HG03378 (cell line): ENCODE measurements around the gene TEX29.

ENCODE experiments used
- ATAC-seq: cut with Tn5 transposase; IDR thresholded peaks from one replicate; pipeline ENCODE4 v1.9.1; 2021; ENCODE audit warnings: mild to moderate bottlenecking, moderate library complexity; ENCODE audit not compliant: unreplicated experiment

The TEX29 gene

DNA sequence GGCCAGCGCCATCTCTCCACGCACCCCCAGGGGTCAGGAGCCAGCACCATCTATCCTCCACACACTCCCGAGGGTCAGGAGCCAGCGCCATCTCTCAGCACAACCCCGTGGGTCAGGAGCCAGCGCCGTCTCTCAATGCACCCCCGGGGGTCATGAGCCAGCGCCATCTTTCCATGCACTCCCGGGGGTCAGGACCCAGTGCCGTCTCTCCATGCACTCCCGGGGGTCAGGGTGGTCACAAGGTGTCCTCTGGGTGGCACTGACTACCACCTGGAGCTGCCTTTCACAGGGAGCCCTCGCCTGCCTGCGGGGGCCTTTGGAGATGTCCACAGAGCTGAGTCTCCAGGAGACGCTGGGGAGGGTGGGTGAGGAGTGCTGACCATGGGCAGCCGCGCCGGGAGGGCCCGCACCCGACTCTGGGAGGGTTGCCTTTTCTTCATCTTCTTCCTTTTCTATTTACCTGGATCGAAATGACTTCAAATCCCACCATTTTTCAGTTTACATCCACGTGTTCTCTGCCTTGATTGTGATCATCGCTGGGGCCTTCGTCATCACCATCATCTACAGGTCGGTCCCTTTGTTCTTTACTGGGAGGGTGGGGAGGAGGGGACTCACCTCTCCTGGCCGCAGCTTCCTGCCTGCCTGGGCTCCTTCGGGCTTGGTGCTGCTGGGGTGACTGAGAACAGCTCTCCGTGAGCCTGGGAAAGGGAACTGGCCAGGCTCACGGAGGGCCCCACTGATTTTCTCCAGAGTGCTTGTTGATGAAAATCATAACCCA is 19.1 kb downstream of the TEX29 start:
- no peak for ATAC-seq

DNA sequence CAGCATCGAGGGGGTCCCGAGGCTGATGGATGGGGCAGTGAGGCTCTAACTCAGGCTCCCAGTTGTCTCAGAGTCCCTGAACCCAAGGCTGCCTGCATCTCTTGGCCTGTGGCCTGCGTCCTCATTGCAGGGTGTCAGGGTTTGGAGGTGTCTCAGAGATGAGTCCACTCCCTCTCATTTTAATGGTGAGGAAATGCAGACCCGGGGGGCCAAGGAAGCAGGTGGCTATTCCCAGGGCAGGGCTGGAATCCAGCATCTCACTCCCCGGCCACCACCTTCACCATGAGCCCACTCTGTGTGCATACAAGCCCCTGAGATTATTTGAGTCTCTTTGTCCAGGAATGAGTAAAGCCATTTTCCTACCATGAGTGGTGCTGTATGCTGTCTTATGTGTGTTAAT is 21.4 kb downstream of the TEX29 start:
- ATAC-seq: no peak

DNA sequence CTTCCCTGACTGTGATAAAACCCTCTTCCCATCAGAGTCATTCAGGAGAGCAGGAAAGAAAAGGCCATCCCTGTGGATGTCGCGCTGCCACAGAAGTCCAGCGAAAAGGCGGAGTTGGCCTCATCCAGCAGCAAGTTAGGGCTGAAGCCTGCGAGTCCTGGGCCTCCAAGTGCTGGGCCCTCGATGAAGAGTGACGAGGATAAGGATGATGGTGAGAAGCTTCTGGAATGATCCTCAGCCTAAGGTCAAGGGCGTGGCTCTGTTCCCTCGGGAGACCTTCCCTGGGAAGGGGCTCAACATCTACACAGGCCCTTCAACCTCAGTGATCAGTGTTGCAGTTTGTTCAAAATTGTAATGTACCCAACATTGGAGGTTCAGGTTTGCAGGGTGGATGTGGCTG is 22.3 kb downstream of the TEX29 start:
- no peak for ATAC-seq

DNA sequence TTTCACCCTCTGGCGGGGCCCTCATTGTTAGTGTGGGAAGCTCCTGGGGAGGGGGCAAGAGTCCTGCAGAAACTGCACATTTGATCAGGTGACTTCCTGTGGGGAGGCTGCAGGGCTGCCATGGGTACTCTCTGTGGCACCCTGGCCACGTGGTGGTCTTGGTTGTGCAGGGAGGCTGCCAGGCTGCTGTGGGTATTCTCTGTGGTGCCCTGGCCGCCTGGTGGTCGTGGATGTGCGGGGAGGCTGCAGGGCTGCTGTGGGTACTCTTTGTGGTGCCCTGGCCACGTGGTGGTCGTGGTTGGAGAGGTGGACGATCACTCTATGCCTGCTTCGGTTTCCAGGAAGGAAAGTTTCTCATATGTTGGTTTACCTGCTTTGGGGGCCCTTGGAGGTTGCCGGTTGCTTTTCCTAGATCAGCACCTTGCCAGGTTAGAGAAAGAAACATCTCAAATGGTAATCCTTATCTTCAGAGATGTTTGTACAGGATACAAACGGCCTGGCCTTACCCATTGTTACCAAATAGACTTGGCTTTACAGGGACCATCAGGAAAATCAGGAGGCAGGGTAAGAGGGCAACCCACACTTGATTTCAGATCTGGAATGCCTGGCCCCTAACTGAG is 22.9 kb downstream of the TEX29 start:
- ATAC-seq: no peak

DNA sequence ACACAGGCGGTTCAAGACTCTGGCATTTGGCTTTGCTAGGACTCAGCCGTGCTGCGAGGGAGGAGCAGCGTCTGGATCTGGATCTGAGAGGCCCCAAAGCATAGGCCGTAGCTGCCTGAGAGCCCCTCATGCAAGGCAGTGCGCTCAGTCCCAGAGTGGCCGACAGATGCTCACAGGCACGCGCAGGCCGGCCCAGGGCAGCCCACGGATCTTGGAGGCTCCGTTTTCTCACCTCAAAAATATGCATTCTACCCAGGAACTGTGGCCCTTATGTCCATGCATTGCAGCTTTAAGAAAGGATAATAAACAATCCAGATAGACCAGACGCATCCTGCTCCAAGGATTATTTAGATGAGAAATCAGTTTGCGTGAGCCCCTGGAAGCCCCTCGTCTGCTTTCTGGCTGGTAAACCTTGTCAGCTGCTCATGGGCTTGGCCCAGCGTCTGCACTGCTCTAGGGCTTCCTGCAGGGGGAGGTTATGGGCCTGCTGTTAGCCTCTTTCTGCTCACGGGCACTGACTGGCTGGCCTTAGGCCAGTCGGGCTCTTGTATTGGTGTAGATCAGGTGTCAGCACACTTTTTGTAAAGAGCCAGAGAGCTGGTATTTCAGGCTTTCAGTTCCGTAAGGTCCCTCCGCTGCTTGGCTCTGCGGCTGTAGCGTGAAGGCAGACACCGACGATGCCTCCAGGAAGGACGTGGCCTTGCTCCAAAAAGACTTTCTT is 24.2 kb downstream of the TEX29 start:
- no peak for ATAC-seq

DNA sequence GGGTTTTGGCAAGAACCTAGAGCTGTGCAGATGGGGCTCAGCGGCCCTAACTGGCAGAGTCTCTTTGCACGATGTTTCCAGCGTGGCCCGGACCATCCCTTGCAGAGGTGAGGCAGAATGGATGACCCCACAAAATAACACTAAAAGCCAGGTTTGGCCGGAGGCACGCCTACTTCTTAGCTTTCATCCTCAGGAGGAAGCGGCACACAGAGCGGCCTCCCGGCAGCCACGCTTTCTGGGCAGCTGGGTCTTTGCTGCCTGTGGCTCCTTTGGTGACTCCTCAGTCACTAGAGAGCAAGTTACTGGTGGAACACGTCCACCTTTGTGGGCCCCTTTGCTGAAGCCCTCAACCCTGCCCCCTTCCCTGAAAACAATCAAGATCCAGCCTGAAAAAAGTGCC is 25.2 kb downstream of the TEX29 start:
- ATAC-seq: no peak

DNA sequence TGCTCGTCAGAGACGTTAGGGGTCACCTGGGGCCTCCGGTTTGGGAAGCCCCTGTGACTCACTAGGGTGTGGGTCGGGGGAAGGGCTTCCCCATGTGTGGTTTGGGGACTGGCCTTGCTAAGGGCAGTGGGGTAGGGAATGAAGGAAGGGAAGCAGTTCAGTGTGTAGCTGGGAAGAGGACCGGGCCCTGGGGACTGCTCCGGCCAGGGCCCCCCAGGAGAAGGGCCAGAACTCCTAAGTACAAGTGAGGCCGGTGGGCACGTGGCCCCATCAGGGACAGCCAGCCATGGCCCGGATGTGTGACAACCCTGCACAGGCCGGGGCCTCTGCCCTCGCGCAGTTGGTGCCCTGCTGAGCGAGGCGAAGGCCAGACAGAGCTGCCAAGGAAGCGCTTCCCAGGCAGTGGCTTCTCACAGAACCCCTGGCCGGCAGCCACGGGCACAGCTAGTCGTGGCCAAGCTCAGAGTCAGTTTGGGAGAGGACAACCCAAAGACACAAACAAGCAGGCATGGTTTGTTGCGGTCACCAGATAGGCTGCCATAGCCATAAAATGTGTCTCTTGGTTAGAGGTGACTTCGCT is 25.7 kb downstream of the TEX29 start:
- no peak for ATAC-seq

DNA sequence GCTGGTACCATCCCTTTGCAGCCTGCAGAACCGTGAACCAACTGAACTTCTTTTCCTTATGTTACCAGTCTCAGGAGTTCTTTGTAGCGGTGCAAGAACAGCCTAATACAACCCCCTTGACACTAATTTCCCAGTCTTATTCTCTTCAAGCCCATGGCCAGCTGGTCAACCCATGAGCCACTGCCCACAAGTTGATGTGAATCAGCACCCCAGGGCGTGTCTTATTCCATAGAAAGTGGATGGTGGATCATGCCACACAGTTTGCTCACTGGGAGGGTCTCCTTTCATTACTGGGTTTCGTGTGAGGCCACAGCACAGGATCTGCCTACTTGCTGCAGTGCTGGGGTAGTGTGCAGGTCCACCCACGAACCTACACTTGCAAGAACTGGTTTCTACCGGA is 27.0 kb downstream of the TEX29 start:
- ATAC-seq: no peak

DNA sequence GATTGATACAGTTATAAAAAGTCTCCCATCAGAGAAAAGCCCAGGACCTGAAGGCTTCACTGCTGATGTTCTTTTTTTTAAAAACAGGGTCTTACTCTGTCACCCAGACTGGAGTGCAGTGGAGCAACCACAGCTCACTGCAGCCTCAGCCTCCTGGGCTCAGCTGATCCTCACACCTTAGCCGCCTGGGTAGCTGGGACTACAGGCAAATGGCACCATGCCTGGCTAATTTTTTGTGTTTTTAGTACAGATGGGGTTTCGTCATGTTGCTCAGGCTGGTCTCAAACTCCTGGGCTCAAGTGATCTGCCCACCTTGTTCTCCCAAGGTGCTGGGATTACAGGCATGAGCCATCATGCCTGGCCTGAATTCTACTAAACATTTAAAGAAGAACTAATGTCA is 33.1 kb downstream of the TEX29 start:
- no peak for ATAC-seq

DNA sequence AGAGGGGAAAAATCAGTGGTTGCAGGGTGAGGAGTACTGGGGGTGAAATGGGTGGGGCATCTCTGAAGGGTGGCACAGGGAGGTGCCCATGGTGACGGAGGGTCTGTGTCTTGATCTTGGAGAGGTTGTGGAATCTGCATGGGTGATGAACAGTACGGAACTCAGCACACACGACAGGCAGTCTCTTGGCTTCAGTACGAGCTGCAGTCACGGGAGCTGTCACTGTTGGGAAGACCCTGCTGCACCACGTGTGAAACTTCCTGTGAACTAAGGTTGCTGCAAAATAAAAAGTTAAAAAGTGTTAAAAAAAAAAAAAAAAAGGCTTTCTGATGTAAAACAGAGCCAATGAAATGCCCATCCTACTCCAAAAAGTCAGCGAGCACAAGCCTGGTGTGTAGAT is 34.3 kb downstream of the TEX29 start:
- ATAC-seq: no peak

DNA sequence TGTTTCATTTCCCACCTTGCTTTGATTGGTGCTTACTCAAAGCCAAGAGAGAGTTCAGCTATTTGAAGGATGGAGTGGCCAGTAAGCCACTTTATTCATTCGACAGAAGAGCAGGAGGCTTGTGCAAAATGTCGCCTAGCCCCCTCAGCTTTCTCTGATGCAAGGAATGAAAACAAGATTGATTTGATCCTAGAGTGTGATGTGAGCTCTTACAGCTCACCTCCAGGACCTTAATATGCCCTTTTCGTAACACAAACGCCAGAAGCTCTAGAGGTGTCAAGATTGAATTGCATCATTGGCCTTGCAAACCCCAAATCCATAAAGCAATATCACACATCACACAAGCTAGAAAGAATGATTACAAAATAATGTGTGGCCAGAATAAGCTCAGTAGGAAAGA is 36.4 kb downstream of the TEX29 start:
- ATAC-seq: no peak

DNA sequence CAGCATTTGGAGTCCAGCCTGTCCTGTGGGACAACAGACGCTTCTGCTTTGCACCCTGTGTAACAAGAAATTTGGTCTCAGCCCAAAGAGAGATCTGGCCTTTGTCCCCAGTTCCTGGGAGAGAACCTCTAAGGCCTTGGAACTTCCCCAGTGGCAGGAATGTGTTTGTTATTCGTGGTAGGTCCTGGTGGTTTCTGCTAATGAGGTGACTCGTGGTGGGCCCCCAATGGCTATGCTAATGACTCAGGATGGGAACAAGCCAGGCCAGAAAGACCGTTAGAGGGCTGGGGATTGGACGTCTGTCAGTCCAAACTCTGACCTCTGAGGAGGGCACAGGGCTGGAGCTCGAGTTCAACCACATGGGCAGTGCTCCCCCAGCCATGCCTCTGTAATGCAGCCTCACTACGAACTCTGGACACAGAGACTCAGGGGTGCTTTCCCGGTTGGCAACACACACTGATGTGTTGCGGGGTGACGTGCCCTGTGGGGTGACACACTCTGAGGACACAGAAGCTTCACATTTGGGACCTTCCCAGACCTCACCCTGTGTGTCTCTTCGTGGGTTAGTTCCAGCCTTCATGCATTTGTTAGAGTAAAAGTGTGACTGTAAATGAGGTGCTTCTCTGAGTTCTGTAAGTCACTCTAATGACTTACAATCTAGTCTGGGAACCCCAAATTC is 38.9 kb downstream of the TEX29 start:
- no peak for ATAC-seq

DNA sequence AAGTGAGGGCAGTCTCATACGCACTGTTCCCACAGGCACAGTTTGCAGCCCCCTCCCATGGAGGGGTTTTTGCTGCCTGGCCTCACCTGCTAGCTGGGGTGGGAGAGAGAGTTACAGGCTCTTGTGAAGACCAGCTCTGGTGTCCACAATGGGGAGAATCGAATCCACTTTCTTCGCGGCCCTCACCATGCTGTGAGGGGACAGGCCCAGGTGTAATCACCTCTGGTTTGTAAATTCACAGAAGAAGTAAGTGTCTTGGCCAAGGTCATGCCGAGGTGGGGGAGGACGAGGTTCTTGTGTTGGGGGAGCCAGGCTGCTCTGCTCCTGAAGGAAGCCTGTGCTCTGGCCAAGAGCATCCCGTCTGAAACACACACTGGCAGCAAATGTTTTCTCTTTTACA is 39.5 kb downstream of the TEX29 start:
- ATAC-seq: no peak

DNA sequence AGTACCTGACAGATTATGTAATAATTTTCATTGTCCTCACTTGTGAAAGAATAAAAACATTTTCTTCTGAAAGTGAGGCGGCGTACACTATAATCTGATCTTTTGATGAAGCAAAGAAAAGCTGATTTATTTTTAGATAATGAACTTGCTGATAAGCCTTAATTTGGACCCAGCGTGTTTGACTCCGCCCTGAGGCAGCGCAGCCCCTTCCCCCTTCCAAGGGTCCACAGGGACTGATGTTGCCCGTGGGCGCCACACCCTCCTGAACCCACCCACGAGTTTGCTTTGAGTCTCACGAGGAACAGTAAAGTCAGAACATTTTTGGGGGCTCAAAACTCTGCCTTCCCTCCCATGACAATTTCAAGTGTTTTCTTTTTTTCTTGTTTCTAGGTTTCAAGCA is 40.0 kb downstream of the TEX29 start:
- no peak for ATAC-seq

DNA sequence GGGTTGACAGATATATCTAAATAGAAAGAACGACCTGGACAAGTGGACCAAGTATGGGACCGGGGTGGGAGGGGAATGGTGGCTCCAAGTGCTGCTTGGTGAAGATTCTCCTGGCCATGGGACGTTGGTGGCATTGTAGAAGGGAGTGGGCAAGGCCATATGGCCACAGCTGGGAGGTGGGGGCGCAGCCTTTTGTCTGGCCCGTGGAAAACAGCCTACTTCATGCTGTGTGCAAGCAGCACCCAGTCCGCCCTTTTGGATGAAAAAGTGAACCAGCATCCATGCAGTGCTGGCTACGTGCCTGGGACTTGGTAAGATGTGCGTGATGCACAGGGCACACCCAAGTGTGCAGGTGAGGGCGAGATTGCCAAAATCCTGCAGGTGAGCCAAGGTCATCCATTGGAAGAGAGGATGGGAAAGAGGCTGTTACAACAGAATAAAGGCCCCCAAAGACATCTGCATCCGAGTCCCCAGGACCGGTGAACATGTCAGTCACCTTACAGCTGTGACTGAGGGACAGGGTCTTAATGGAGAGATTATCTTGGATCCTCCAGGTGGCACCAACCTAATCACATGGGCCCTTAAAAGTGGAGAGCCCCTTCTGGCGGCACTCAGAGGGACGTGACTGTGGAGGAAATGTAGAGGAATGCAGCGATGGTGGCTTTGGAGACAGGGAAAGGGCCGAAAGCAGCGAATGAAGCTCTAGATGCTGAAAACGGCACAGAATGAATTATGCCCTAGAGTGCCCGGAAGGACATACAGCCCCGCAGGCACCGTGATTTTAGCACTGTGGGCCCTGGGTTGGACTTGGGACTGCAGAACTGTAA is 40.8 kb downstream of the TEX29 start:
- ATAC-seq: no peak

DNA sequence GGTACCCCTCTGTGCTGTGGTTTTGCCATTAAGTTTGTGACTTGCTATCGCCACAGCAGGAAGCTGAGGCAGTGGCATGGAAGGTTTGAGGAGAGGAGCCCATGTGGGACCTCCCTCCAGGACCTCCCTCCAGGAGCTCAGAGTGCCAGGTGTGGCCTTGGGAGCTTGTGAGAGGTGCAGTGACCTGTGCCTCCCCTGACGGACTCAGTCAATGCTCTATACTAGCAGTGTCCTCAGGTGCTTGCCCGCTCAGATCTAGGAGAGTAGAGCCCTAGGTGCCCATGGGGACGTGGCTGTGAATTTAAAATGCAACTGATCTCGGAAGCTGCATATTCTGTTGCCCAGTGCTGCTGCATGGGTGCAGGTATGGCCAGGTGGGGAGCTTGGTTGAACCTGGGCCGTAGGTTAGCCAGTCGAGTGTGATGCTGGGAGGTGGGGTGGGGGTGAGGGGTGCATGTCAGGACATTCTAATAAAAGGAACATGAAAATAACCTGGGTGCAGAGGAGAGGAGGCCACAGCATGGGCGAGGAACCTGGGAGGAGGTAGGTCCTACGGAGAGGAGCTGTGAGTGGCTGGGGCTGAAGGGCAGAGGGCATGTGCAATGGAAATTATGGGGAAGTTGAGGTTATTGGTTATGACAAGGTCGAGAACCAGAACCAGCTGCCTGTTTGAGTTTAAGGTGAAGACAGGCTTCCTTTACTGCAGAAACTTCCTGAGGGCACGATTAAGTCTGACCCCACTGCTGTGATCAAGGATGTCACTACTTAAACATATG is 41.6 kb downstream of the TEX29 start:
- ATAC-seq: no peak

DNA sequence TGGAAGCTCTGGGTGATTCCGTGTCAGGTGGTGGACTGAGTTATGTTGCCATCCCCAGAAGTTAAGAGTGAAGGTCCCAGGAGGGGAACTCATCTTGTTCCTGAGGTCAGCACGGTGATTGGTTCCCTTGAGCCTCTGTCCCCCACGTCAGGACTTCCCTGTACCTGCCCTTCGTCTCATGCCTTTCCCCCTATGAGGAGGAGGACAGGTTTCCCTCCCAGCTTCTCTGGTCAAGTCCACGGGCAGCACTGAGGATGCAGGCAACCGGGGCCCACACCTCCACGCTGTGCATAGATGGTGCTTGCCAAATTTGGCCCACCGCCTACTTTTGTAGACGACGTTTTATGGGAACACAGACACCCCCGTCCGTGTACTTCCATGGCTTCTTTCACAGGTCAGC is 42.7 kb downstream of the TEX29 start:
- ATAC-seq: no peak

DNA sequence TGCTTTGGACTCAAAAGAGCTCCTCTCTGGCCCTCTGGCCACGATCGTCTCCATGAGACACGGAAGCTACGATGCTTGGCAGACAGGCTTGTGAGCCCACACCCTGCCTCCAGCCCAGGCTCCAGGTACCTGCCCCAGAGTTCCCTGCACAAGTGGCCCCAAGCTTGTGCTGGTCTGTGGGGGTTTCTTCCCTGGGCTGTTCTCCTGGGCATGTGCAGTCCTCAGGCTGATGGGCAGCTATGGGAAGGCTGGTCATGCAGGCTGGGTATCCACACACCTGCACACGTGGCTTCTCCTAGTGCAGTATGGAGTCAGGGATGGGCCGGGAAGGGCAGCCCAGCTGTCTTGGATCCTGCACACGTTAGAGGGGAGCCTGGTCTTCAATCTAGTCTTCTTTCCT is 43.1 kb downstream of the TEX29 start:
- no peak for ATAC-seq

DNA sequence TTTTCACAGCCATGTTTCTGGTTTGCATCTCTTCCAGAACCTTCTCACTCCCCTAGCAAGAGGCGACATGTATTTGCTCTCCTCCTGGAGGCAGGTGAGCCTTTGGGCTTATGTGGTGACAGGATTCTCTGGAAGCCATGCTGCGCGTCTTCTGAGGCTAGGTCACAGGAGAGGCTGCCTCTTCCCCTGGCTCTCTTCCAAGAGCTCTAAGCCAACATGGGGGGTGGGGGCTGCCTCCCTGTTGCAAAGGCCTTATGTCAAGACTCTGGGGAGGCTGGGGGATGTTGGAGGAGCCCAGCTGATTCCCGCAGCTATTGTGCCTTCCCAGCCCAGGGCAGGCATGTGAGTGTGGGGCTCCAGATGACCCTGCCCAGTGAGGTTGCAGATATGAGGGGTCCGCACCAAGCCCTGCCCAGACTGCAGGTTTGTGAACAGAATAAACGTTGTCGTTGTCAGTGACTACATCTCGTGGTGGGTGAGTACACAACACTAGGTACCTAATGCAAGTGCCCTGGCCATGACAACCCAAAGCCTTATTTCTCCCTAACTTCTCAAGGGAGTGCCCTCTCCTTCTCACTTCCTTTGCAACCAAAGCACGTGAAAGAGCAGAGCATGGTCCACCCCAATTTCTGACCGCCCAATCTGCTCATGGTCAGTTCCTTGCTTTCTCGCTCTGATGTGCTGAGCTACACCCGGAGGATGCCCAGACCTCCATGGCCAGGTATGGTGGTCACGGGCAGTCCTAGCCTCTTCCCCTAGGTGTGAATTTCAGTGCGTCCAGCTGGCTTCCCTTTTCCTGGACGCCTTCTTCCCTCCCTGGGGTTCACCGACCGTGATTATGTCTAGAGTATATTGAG is 44.9 kb downstream of the TEX29 start:
- no peak for ATAC-seq
